Lung (tissue), 12 donors: Measurements from ENCODE around the gene STX18. TPM values are rescaled to one million over a fixed set of nuclear protein-coding genes. Genes with fewer than 3 reads are reported as not detected.

Experiments used
- ATAC-seq: fragments of 200-7000 bp; cut with Tn5 transposase; one replicate; pipeline ENCODE4 v1.9.1; 2020; ENCODE audit warnings: moderate number of reproducible peaks; ENCODE audit not compliant: insufficient read depth, low FRiP score
- DNase-seq, 3 donors: peaks; one replicate each; pipeline ENCODE4 v3.0.0-alpha.2; 2013 to 2017
- H3K27ac ChIP-seq, 2 donors: one replicate each; pipeline ENCODE4 v1.5.1; 2013; ENCODE audit warnings: mild to moderate bottlenecking in 2 of 2, moderate library complexity in 2 of 2, control low read depth in 1 of 2, inconsistent platforms in 1 of 2, low read depth in 1 of 2, low read length in 1 of 2
- H3K27me3 ChIP-seq, 3 donors: one replicate each; pipeline ENCODE4 v1.5.1; 2013; ENCODE audit warnings: low read length in 2 of 3; ENCODE audit not compliant: control insufficient read depth in 3 of 3, insufficient read depth in 3 of 3
- H3K36me3 ChIP-seq, 4 donors: one replicate each; pipeline ENCODE4 v1.5.1; 2013; ENCODE audit warnings: low read length in 4 of 4, mild to moderate bottlenecking in 1 of 4, moderate library complexity in 1 of 4; ENCODE audit not compliant: control insufficient read depth in 4 of 4, insufficient read depth in 4 of 4
- H3K4me1 ChIP-seq, 5 donors: one replicate each; pipeline ENCODE4 v1.5.1; 2013; ENCODE audit warnings: low read length in 5 of 5, mild to moderate bottlenecking in 2 of 5, moderate library complexity in 1 of 5; ENCODE audit not compliant: control insufficient read depth in 5 of 5, insufficient read depth in 5 of 5
- H3K4me3 ChIP-seq: one replicate; pipeline ENCODE4 v1.5.1; 2013; ENCODE audit warnings: mild to moderate bottlenecking, control low read depth, moderate library complexity
- H3K9ac ChIP-seq, 2 donors: one replicate each; pipeline ENCODE4 v1.5.1; 2013; ENCODE audit warnings: low read length in 2 of 2, control low read depth in 1 of 2; ENCODE audit not compliant: insufficient read depth in 1 of 2
- H3K9me3 ChIP-seq, 4 donors: one replicate each; pipeline ENCODE4 v1.5.1; 2013; ENCODE audit warnings: low read length in 3 of 4, mild to moderate bottlenecking in 1 of 4, moderate library complexity in 1 of 4; ENCODE audit not compliant: control insufficient read depth in 4 of 4, insufficient read depth in 3 of 4
- WGBS, 2 donors: extraction: QIAGEN DNeasy Blood & Tissue Kit; methylation state at CpG; one replicate each; pipeline ENCODE4 v1.1.7; 2013; 5-methylcytosine and 5-hydroxymethylcytosine counted together
- polyA plus RNA-seq, 2 donors: library from polyadenylated mRNA; stranded (reverse); fragments of 200-250 nt; gene quantifications; one replicate each; pipeline ENCODE4 v1.2.1, GENCODE V29; 2013
- total RNA-seq, 2 donors: library from RNA; depleted of rRNA in 1 of 2; stranded (reverse); fragments of >200 nt in 1 of 2; gene quantifications; one replicate each; pipeline ENCODE4 v1.2.1, GENCODE V29; 2014 to 2021
- TF ChIP-seq, protein P1 (sequence below): IDR thresholded peaks from 2 replicates; pipeline ENCODE4 v1.5.1; 2012; ENCODE audit warnings: mild to moderate bottlenecking; ENCODE audit errors: control extremely low read depth, extremely low read depth
- donor health status: control.
- donor health status: control.
- donor health status: Bipolar disorder and iron deficiency.
- donor health status: healthy.
- donor health status: DM: yes; HTN: yes; CAD: no.

STX18 gene
- total and polyA plus RNA-seq, 4 donors: 16.2 to 34.1 (median 24.8) TPM

DNA sequence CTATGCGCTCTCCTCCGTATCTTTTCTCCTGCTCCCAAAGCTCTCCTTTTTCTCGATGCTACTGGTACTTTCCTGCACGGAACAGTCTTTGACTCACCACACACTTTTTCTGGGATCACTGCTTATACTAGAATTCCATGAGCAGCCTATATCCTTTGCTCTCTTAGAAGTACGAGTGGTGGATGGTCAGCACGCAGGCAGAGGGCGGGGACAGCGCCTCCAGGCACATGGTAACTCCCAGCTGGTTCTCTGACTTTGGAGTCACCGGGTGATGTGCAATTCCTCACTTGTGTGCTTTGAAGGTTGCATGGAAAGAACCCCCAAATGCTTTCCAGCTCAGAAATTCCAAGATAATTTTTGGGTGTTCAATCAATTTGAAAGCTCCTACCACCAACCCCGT lies 56.0 kb downstream of the STX18 start:
- Histone ChIP-seq H3K27me3 (no peaks in the 10 kb centered on the region), H3K36me3 (no peaks in the 10 kb centered on the region), H3K9ac (no peak overlapping the region), H3K9me3 (no peaks in the 10 kb centered on the region), H3K27ac (no peak overlapping the region), H3K4me3 (no peak overlapping the region), H3K4me1 (peaks cover 0 to 21% (median 4%) of the 10 kb centered on the region in 5 donors)
- DNase-seq (no peak), ATAC-seq (no peak)
- TF ChIP-seq, protein P1, sequence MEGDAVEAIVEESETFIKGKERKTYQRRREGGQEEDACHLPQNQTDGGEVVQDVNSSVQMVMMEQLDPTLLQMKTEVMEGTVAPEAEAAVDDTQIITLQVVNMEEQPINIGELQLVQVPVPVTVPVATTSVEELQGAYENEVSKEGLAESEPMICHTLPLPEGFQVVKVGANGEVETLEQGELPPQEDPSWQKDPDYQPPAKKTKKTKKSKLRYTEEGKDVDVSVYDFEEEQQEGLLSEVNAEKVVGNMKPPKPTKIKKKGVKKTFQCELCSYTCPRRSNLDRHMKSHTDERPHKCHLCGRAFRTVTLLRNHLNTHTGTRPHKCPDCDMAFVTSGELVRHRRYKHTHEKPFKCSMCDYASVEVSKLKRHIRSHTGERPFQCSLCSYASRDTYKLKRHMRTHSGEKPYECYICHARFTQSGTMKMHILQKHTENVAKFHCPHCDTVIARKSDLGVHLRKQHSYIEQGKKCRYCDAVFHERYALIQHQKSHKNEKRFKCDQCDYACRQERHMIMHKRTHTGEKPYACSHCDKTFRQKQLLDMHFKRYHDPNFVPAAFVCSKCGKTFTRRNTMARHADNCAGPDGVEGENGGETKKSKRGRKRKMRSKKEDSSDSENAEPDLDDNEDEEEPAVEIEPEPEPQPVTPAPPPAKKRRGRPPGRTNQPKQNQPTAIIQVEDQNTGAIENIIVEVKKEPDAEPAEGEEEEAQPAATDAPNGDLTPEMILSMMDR: no peak
- WGBS, 2 donors: 94 to 96% methylated on average over 10 of the region's 10 CpGs

DNA sequence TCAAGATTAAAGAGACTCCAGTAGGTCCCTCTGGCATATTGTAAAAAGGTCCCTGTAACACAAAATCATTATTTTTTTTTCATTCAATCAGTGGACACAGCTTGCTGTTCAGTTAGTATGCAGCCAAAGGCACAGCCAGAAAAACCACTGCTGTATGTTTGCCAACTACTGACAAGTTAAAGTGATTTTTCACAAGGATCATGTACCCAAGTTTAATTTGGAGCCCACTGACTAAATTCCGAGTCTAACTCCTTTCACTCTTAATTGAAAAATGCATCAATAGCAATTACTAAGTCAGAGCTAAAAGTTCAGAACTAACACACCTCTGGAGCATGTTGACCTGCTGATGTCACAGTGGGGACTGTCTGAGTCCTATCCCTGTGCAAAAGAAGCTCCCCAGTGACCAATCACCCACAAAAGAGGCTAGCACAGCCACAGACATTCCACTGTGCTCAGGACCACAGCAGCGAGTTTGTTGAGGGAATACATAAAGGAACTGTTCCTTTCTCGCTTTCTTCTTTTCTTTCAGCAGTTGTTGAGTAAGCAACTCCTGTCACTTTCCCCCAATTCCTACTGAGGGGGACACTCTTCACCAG lies 60.4 kb downstream of the STX18 start:
- Histone ChIP-seq H3K4me1 (peaks cover 0 to 15% (median 6%) of the 10 kb centered on the region in 5 donors), H3K4me3 (no peak overlapping the region), H3K27ac (no peak overlapping the region), H3K27me3 (no peaks in the 10 kb centered on the region), H3K9me3 (no peaks in the 10 kb centered on the region), H3K36me3 (no peaks in the 10 kb centered on the region), H3K9ac (no peak overlapping the region)
- WGBS, 2 donors: 88 to 93% methylated on average over 3 of the region's 3 CpGs
- ATAC-seq (no peak), DNase-seq (peak in 1 of 3 donors; percentile 54)
- TF ChIP-seq, protein P1: no peak

GRCh38 chr4:4480685-4481398 lies 61.0 kb downstream of the STX18 start:
- TF ChIP-seq, protein P1: no peak
- peak in 2 of 3 donors; percentile 46 to 56 for DNase-seq
- no peak for ATAC-seq
- Histone ChIP-seq H3K9ac (no peak overlapping the region), H3K27ac (no peak overlapping the region), H3K27me3 (no peaks in the 10 kb centered on the region), H3K4me1 (peaks cover 0 to 15% (median 6%) of the 10 kb centered on the region in 5 donors), H3K9me3 (no peaks in the 10 kb centered on the region), H3K4me3 (no peak overlapping the region), H3K36me3 (no peaks in the 10 kb centered on the region)
- WGBS, 2 donors: 84 to 88% methylated on average over 6 of the region's 6 CpGs
